Activated CD4-positive, alpha-beta memory T cell treated with anti-CD3 and anti-CD28 coated beads, Interleukin-2, amount 10 ng/mL, durations not matched to agents 7 days and 5 days (primary cell): ENCODE data around the gene FBXO4. TPM values are rescaled to one million over a fixed set of nuclear protein-coding genes. Genes with fewer than 3 reads are reported as not detected.
"Not testable (repeated sequence)": the region's sequence is repeated elsewhere in the genome, so short reads cannot be mapped to it uniquely, and the experiment has no call there.

Experiments
- CTCF ChIA-PET: fragments of 350-600 bp; sonication (Branson Sonifier 250); formaldehyde crosslinking; loops from one replicate; lab custom pipeline; 2021; ENCODE audit warnings: antibody characterized with exemption, inconsistent platforms; lab: Charles Lee
- POLR2A ChIA-PET: fragments of 350-600 bp; sonication (Branson Sonifier 250); formaldehyde crosslinking; loops from one replicate; lab custom pipeline; 2021; ENCODE audit warnings: antibody characterized with exemption; lab: Charles Lee
- DNase-seq: peaks from one replicate; pipeline ENCODE4 v3.0.0-alpha.2; 2020
- H3K27ac Mint-ChIP-seq: one replicate; pipeline ENCODE4 v1.8.0; 2021; ENCODE audit warnings: mild to moderate bottlenecking, mixed read lengths
- H3K27me3 Mint-ChIP-seq: one replicate; pipeline ENCODE4 v1.8.0; 2021; ENCODE audit warnings: mixed read lengths
- H3K36me3 Mint-ChIP-seq: one replicate; pipeline ENCODE4 v1.8.0; 2021; ENCODE audit warnings: low read depth, mixed read lengths
- H3K4me1 Mint-ChIP-seq: one replicate; pipeline ENCODE4 v1.8.0; 2021; ENCODE audit warnings: mixed read lengths
- H3K4me3 Mint-ChIP-seq: one replicate; pipeline ENCODE4 v1.8.0; 2021; ENCODE audit warnings: mild to moderate bottlenecking, mixed read lengths
- H3K9me3 Mint-ChIP-seq: one replicate; pipeline ENCODE4 v1.8.0; 2021; ENCODE audit warnings: mixed read lengths
- total RNA-seq, 2 experiments: library from RNA; stranded (reverse); gene quantifications; one replicate each; pipeline ENCODE4 v1.2.3, GENCODE V29; 2021

FBXO4 gene
- total RNA-seq, 2 experiments from 2014 or later, result 13.3 to 13.6 TPM

- H3K4me3 Mint-ChIP-seq, result no peak overlapping the region
- H3K27ac Mint-ChIP-seq, result no peak overlapping the region
- H3K4me1 Mint-ChIP-seq, result no peaks in the 10 kb centered on the region
- H3K9me3 Mint-ChIP-seq, result no peaks in the 10 kb centered on the region
- no peak for DNase-seq
- ChIA-PET POLR2A (no interaction called here), CTCF (no interaction called here)
- no peaks in the 10 kb centered on the region for H3K36me3 Mint-ChIP-seq
- H3K27me3 Mint-ChIP-seq, result peaks cover 4% of the 10 kb centered on the region
These were observed 41.5 kb downstream of the FBXO4 start for GRCh38 chr5:41966401-41967105.

GRCh38 chr5:41967401-41967800 lies 42.3 kb downstream of the FBXO4 start:
- no peak overlapping the region for H3K27ac Mint-ChIP-seq
- no peaks in the 10 kb centered on the region for H3K9me3 Mint-ChIP-seq
- H3K4me1 Mint-ChIP-seq, result no peaks in the 10 kb centered on the region
- H3K27me3 Mint-ChIP-seq, result peaks cover 4% of the 10 kb centered on the region
- H3K36me3 Mint-ChIP-seq, result no peaks in the 10 kb centered on the region
- no peak overlapping the region for H3K4me3 Mint-ChIP-seq
- DNase-seq, result no peak
- ChIA-PET POLR2A (no interaction called here), CTCF (no interaction called here)

DNA sequence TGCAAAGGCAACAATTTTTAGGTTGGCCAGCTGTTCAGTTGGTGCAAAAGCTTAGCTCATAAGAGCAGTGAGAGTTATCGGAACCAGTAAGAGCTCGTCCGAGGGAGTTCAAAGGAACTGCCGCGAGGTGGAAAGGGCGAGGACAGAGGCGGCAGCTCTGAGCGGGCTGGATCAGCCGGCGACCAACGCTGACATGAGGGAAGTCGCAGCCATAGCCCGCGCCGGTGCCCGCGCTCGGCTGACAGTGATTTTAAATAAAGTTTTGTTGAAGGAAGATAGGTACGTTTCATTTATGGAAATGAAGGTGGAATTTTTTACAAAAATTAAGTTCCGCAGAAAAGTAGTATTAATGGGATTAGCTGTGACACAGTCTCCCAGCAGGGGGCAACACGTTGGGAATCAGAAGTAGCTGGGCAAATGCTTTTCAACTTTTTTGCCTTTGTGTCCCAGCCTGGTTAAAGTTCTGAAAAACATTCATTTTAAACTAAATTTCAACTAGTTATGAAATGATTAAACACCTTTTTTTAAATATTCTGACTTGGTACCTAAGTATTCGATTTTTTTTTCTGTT lies 43.2 kb downstream of the FBXO4 start:
- H3K4me3 Mint-ChIP-seq, result no peak overlapping the region
- ChIA-PET CTCF (no interaction called here), POLR2A (no interaction called here)
- no peaks in the 10 kb centered on the region for H3K4me1 Mint-ChIP-seq
- no peaks in the 10 kb centered on the region for H3K9me3 Mint-ChIP-seq
- H3K27me3 Mint-ChIP-seq, result peaks cover 4% of the 10 kb centered on the region
- H3K36me3 Mint-ChIP-seq, result no peaks in the 10 kb centered on the region
- DNase-seq, result no peak
- H3K27ac Mint-ChIP-seq, result no peak overlapping the region

GRCh38 chr5:41973087-41973486 lies 48.0 kb downstream of the FBXO4 start:
- ChIA-PET POLR2A (interaction anchor here (1.2 kb wide), 1 partner anchor 42 kb away, joined by 3 read pairs; no protein-coding TSS in a partner anchor), CTCF (interaction anchor here (1.2 kb wide), 1 partner anchor 84 kb away, joined by 4 read pairs; no protein-coding TSS in a partner anchor)
- peaks cover 2% of the 10 kb centered on the region for H3K27me3 Mint-ChIP-seq
- peaks cover 6% of the 10 kb centered on the region for H3K4me1 Mint-ChIP-seq
- no peak overlapping the region for H3K4me3 Mint-ChIP-seq
- no peaks in the 10 kb centered on the region for H3K36me3 Mint-ChIP-seq
- no peak overlapping the region for H3K27ac Mint-ChIP-seq
- H3K9me3 Mint-ChIP-seq, result no peaks in the 10 kb centered on the region
- no peak for DNase-seq

DNA sequence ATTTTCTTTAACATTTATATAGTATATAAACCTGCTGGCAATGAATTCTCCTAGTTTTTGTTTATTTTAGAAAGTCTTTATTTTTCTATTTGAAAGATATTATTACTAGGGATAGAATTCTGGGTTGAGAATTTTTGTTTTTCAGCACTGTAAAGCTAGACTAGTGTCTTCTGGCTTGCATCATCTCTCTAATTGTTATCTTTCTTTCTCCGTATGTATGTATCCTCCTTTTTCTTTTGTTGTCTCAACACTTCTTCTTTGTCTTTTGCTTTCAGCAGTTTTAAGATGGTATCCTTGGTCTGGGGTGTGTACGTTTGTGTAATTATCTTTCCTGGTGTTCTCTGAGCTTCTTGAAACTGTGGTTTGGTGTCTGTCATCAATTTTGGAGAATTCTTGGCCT lies 48.8 kb downstream of the FBXO4 start:
- Mint-ChIP-seq H3K9me3 (no peaks in the 10 kb centered on the region), H3K4me3 (no peak overlapping the region), H3K4me1 (peaks cover 6% of the 10 kb centered on the region), H3K27ac (no peak overlapping the region), H3K36me3 (no peaks in the 10 kb centered on the region), H3K27me3 (peaks cover 2% of the 10 kb centered on the region)
- DNase-seq, result no peak
- CTCF ChIA-PET, result interaction anchor here (1.2 kb wide), 1 partner anchor 84 kb away, joined by 4 read pairs; no protein-coding TSS in a partner anchor
- POLR2A ChIA-PET, result interaction anchor here (1.2 kb wide), 1 partner anchor 43 kb away, joined by 3 read pairs; no protein-coding TSS in a partner anchor

DNA sequence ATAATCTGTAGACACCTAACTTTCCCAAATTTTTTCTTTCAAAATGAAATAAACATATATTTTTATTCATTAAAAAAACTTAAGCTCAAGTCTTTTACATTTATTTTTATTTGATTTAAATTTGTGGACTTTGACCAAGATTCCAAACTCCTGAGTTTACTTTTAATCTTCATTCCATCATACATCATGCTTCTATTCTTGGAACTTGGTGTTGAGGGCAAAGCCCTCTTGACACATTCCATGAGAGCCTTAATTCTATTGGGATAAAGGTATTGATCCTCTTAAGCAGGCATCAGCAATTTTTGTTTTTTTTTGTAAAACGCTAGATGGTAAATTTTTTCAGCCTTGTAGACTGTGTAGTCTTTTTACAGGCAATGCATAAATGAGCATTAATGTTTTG lies 53.6 kb downstream of the FBXO4 start:
- no peaks in the 10 kb centered on the region for H3K36me3 Mint-ChIP-seq
- peaks cover 4% of the 10 kb centered on the region for H3K27me3 Mint-ChIP-seq
- H3K9me3 Mint-ChIP-seq, result no peaks in the 10 kb centered on the region
- ChIA-PET CTCF (interaction anchor here (1.4 to 1.5 kb wide), 2 partner anchors 26 to 79 kb away, joined by 3 read pairs; no protein-coding TSS in a partner anchor), POLR2A (no interaction called here)
- H3K27ac Mint-ChIP-seq, result no peak overlapping the region
- DNase-seq, result no peak
- peaks cover 6% of the 10 kb centered on the region for H3K4me1 Mint-ChIP-seq
- no peak overlapping the region for H3K4me3 Mint-ChIP-seq

DNA sequence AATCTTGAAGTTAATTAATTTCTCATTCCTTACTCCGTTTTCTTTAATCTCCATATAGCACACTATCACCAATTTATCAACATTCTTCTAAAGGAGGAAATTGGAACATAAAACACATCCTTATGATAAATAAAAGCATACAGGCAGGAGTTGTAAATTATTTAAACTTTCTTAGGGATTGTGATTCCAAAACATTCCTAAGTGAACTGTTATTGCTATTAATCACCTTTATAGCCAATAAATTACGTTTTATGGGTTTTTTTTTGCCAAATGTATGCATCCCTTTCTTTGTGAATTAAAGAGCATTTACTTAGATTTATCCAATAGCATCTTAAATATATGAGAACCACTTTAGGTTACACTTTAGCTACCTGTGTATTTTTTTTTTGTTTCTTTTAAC lies 55.3 kb downstream of the FBXO4 start:
- ChIA-PET POLR2A (no interaction called here), CTCF (no interaction called here)
- no peaks in the 10 kb centered on the region for H3K36me3 Mint-ChIP-seq
- H3K27ac Mint-ChIP-seq, result no peak overlapping the region
- no peak for DNase-seq
- no peak overlapping the region for H3K4me3 Mint-ChIP-seq
- no peaks in the 10 kb centered on the region for H3K9me3 Mint-ChIP-seq
- no peaks in the 10 kb centered on the region for H3K4me1 Mint-ChIP-seq
- peaks cover 7% of the 10 kb centered on the region for H3K27me3 Mint-ChIP-seq

GRCh38 chr5:41980870-41981269 lies 55.8 kb downstream of the FBXO4 start:
- H3K9me3 Mint-ChIP-seq, result no peaks in the 10 kb centered on the region
- H3K36me3 Mint-ChIP-seq, result no peaks in the 10 kb centered on the region
- no peaks in the 10 kb centered on the region for H3K4me1 Mint-ChIP-seq
- no peak for DNase-seq
- ChIA-PET POLR2A (no interaction called here), CTCF (no interaction called here)
- peaks cover 7% of the 10 kb centered on the region for H3K27me3 Mint-ChIP-seq
- no peak overlapping the region for H3K4me3 Mint-ChIP-seq
- H3K27ac Mint-ChIP-seq, result no peak overlapping the region

DNA sequence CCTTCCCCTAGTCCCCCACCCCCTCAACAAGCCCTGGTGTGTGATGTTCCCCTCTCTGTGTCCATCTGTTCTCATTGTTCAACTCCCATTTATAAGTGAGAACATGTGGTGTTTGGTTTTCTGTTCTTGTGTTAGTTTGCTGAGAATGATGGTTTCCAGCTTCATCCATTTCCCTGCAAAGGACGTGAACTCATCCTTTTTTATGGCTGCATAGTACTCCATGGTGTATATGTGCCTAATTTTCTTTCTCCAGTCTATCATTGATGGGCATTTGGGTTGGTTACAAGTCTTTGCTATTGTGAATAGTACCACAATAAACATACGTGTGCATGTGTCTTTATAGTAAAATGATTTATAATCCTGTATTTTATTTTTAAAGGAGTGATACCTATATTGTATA lies 57.8 kb downstream of the FBXO4 start:
- DNase-seq, POLR2A ChIA-PET, H3K36me3 Mint-ChIP-seq, H3K9me3 Mint-ChIP-seq, H3K27ac Mint-ChIP-seq, H3K4me1 Mint-ChIP-seq, CTCF ChIA-PET, H3K4me3 Mint-ChIP-seq: not testable (repeated sequence)
- H3K27me3 Mint-ChIP-seq, result peaks cover 17% of the 10 kb centered on the region

DNA sequence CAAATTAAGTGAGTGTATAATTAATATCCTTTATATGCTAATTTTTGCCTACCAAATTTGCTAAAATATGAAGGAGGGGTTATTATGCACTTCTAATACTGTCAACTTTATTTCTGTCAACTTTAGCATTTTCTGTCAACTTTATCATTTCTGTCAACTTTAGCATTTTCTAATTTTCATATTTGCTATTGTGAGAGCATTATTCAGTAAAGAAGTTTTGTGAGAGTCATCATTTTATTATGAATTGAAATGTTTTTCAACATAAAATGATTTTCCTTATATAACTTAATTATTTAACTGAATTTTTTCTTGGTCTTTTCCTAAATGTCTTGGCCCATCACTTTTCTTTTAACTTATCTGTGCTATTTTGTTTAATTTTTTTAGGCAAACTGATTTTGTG lies 58.2 kb downstream of the FBXO4 start:
- Mint-ChIP-seq H3K27me3 (peaks cover 21% of the 10 kb centered on the region), H3K36me3 (no peaks in the 10 kb centered on the region), H3K4me3 (no peak overlapping the region), H3K4me1 (no peaks in the 10 kb centered on the region), H3K9me3 (no peaks in the 10 kb centered on the region), H3K27ac (no peak overlapping the region)
- no peak for DNase-seq
- ChIA-PET POLR2A (no interaction called here), CTCF (no interaction called here)

GRCh38 chr5:41985945-41986695 lies 61.0 kb downstream of the FBXO4 start:
- POLR2A ChIA-PET, result no interaction called here
- H3K27me3 Mint-ChIP-seq, result peaks cover 25% of the 10 kb centered on the region

More at GRCh38 chr5:41985945-41986695, 61.0 kb downstream of the FBXO4 start:
- Mint-ChIP-seq H3K9me3 (no peaks in the 10 kb centered on the region), H3K36me3 (no peaks in the 10 kb centered on the region), H3K27ac (no peak overlapping the region), H3K4me1 (no peaks in the 10 kb centered on the region), H3K4me3 (no peak overlapping the region)
- DNase-seq, result no peak
- CTCF ChIA-PET, result no interaction called here
